ENCODE data around the gene LIPJ. TPM values are rescaled to one million over a fixed set of nuclear protein-coding genes. Genes with fewer than 3 reads are reported as not detected.

LIPJ gene
- total RNA-seq, 1 experiment from 2014 or later: not detected

DNA sequence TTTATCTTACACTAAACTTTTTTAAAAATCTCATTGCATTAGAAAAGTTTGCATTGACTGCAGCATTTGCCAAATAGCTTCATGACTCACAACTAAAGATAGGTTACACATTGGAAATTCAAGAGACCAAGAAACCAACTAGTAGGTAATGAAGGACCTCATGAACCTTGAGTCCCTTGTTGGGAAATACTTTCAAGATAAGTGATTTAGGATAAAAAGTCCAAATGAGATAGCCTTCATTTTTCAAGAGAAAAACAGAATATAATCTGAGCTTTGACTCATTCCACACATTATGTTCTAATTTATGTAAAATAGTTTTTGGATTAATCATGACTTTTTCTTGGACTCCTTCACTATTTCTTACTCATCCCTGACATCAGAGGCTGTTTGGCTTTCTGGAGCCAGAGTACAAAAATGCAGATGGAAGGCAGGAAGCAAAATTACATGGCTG lies 64.6 kb downstream of the LIPJ start:
- Mint-ChIP-seq H3K27ac (ENCODE audit: unreplicated experiment) (no peak overlapping the region), H3K4me1 (ENCODE audit: low read depth, unreplicated experiment) (no peaks in the 10 kb centered on the region), H3K27me3 (ENCODE audit: insufficient read depth, unreplicated experiment) (peaks cover 8% of the 10 kb centered on the region), H3K36me3 (ENCODE audit: insufficient read depth, unreplicated experiment) (no peaks in the 10 kb centered on the region), H3K9me3 (ENCODE audit: unreplicated experiment) (no peaks in the 10 kb centered on the region), H3K4me3 (ENCODE audit: unreplicated experiment) (no peak overlapping the region)
- no peak for DNase-seq
- no peaks in the 10 kb centered on the region for H3K9me3 ChIP-seq
- H3K4me3 ChIP-seq (ENCODE audit: low read depth, low read length): no peak overlapping the region
- H3K36me3 ChIP-seq (ENCODE audit: control insufficient read depth, insufficient read depth, low read length): no peaks in the 10 kb centered on the region
- no peaks in the 10 kb centered on the region for H3K4me1 ChIP-seq
- POLR2A ChIA-PET: no interaction called here
- no TSS peak for BruUV-seq (replicated peaks)
- CTCF ChIA-PET: no interaction called here
- TF ChIP-seq, protein P1, sequence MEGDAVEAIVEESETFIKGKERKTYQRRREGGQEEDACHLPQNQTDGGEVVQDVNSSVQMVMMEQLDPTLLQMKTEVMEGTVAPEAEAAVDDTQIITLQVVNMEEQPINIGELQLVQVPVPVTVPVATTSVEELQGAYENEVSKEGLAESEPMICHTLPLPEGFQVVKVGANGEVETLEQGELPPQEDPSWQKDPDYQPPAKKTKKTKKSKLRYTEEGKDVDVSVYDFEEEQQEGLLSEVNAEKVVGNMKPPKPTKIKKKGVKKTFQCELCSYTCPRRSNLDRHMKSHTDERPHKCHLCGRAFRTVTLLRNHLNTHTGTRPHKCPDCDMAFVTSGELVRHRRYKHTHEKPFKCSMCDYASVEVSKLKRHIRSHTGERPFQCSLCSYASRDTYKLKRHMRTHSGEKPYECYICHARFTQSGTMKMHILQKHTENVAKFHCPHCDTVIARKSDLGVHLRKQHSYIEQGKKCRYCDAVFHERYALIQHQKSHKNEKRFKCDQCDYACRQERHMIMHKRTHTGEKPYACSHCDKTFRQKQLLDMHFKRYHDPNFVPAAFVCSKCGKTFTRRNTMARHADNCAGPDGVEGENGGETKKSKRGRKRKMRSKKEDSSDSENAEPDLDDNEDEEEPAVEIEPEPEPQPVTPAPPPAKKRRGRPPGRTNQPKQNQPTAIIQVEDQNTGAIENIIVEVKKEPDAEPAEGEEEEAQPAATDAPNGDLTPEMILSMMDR (IDR thresholded peaks at IDR 0.05; ENCODE audit: insufficient read depth in 1 of 2, low read depth in 1 of 2, low read length in 1 of 2, severe bottlenecking in 1 of 2, unreplicated experiment in 1 of 2): no peak
- intact Hi-C loops (cut with micrococcal nuclease; ENCODE audit: unreplicated experiment): no loop called here
- no peaks in the 10 kb centered on the region for H3K27me3 ChIP-seq (replicated peaks; ENCODE audit: control insufficient read depth, insufficient read depth, low read length)

DNA sequence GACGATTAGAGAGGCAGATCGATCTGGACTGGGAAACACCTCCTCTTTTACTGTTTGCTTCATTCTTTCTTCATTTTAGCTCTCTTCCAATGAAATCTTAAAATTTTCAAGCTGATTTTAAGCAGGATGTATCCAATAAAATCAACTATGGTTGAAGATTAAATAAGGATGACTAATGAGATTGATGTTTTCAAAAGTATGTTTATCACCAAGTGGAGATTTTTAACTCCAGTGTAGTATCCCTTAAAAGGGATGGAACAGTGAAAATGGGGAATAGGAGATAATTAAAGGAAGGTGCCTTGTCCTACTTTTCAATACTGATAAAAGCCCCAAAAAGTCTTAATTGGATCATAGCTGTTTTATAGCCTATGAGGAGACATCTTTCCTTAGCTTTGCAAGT lies 66.1 kb downstream of the LIPJ start:
- TF ChIP-seq, protein P1 (IDR thresholded peaks at IDR 0.05; ENCODE audit: insufficient read depth in 1 of 2, low read depth in 1 of 2, low read length in 1 of 2, severe bottlenecking in 1 of 2, unreplicated experiment in 1 of 2): no peak
- H3K27ac Mint-ChIP-seq (ENCODE audit: unreplicated experiment): no peak overlapping the region
- CTCF ChIA-PET: no interaction called here
- H3K4me1 Mint-ChIP-seq (ENCODE audit: low read depth, unreplicated experiment): no peaks in the 10 kb centered on the region
- no peaks in the 10 kb centered on the region for H3K9me3 Mint-ChIP-seq (ENCODE audit: unreplicated experiment)
- no peak overlapping the region for H3K4me3 Mint-ChIP-seq (ENCODE audit: unreplicated experiment)
- H3K4me3 ChIP-seq (ENCODE audit: low read depth, low read length): no peak overlapping the region
- H3K4me1 ChIP-seq: no peaks in the 10 kb centered on the region
- no TSS peak for BruUV-seq (replicated peaks)
- DNase-seq: no peak
- no peaks in the 10 kb centered on the region for H3K36me3 ChIP-seq (ENCODE audit: control insufficient read depth, insufficient read depth, low read length)
- H3K27me3 ChIP-seq (replicated peaks; ENCODE audit: control insufficient read depth, insufficient read depth, low read length): no peaks in the 10 kb centered on the region
- POLR2A ChIA-PET: no interaction called here
- intact Hi-C loops (cut with micrococcal nuclease; ENCODE audit: unreplicated experiment): no loop called here
- peaks cover 7% of the 10 kb centered on the region for H3K27me3 Mint-ChIP-seq (ENCODE audit: insufficient read depth, unreplicated experiment)
- H3K9me3 ChIP-seq: no peaks in the 10 kb centered on the region
- H3K36me3 Mint-ChIP-seq (ENCODE audit: insufficient read depth, unreplicated experiment): no peaks in the 10 kb centered on the region

Other genes with a start within 250 kb of the LIPJ start
- 5.7 and 6.7 TPM in 2 replicates for gene RNLS, start 3.4 kb upstream of the LIPJ start, total RNA-seq (2022)
- gene LIPF, start 77.7 kb downstream of the LIPJ start, total RNA-seq (2022): not detected in 2 replicates
- gene LIPK, start 119.5 kb downstream of the LIPJ start, total RNA-seq (2022): not detected in 2 replicates
- not detected in 2 replicates for gene LIPN, start 173.3 kb downstream of the LIPJ start, total RNA-seq (2022)
- not detected in 2 replicates for gene LIPM, start 216.0 kb downstream of the LIPJ start, total RNA-seq (2022)

Data from Caco-2 (cell line).